Measurements from ENCODE around the gene ZBTB38. TPM values are rescaled to one million over a fixed set of nuclear protein-coding genes. Genes with fewer than 3 reads are reported as not detected.

Gene ZBTB38
- total RNA-seq, 2 experiments from 2014 or later = 16.3 to 18.6 TPM

- Mint-ChIP-seq H3K4me3 (no peak overlapping the region), H3K27ac (no peak overlapping the region)
- intact Hi-C loops (cut with micrococcal nuclease) = no loop called here
These were observed 17.3 kb downstream of the ZBTB38 start for GRCh38 chr3:141385406-141386125.

GRCh38 chr3:141386126-141386488 lies 17.8 kb downstream of the ZBTB38 start:
- no peak overlapping the region for H3K27ac Mint-ChIP-seq
- H3K4me1 Mint-ChIP-seq (ENCODE audit: low read depth) = peaks cover 4% of the 10 kb centered on the region
- H3K4me3 Mint-ChIP-seq = no peak overlapping the region
- CTCF ChIA-PET = interaction anchor here (1.0 to 1.8 kb wide), 3 partner anchors 11 to 74 kb away, joined by 3 to 9 read pairs (median 3); no protein-coding TSS in a partner anchor
- H3K9me3 Mint-ChIP-seq = no peaks in the 10 kb centered on the region
- intact Hi-C loops (cut with micrococcal nuclease) = no loop called here
- DNase-seq = no peak
- H3K27me3 Mint-ChIP-seq (ENCODE audit: low read depth) = no peaks in the 10 kb centered on the region
- H3K36me3 Mint-ChIP-seq (ENCODE audit: low read depth) = no peaks in the 10 kb centered on the region

More at GRCh38 chr3:141385406-141386125, 17.3 kb downstream of the ZBTB38 start:
- CTCF ChIA-PET = interaction anchor here (0.6 to 1.8 kb wide), 6 partner anchors 12 to 73 kb away, joined by 3 to 9 read pairs (median 3); partner anchors contain the start of gene ZBTB38
- Mint-ChIP-seq H3K9me3 (no peaks in the 10 kb centered on the region), H3K36me3 (ENCODE audit: low read depth) (no peaks in the 10 kb centered on the region), H3K27me3 (ENCODE audit: low read depth) (no peaks in the 10 kb centered on the region), H3K4me1 (ENCODE audit: low read depth) (peaks cover 4% of the 10 kb centered on the region)
- DNase-seq = no peak

GRCh38 chr3:141386611-141387111 lies 18.4 kb downstream of the ZBTB38 start:
- CTCF ChIA-PET = interaction anchor here (1.0 to 1.6 kb wide), 2 partner anchors 10 to 16 kb away, joined by 3 read pairs; no protein-coding TSS in a partner anchor
- Mint-ChIP-seq H3K36me3 (ENCODE audit: low read depth) (no peaks in the 10 kb centered on the region), H3K4me1 (ENCODE audit: low read depth) (peaks cover 4% of the 10 kb centered on the region)

GRCh38 chr3:141387516-141387915 lies 19.2 kb downstream of the ZBTB38 start:
- intact Hi-C loops (cut with micrococcal nuclease) = no loop called here
- H3K9me3 Mint-ChIP-seq = no peaks in the 10 kb centered on the region

More at GRCh38 chr3:141386611-141387111, 18.4 kb downstream of the ZBTB38 start:
- intact Hi-C loops (cut with micrococcal nuclease) = no loop called here
- no peak for DNase-seq
- Mint-ChIP-seq H3K4me3 (no peak overlapping the region), H3K27ac (no peak overlapping the region), H3K27me3 (ENCODE audit: low read depth) (no peaks in the 10 kb centered on the region), H3K9me3 (no peaks in the 10 kb centered on the region)

GRCh38 chr3:141388395-141388794 lies 20.1 kb downstream of the ZBTB38 start:
- DNase-seq = no peak
- Mint-ChIP-seq H3K36me3 (ENCODE audit: low read depth) (no peaks in the 10 kb centered on the region), H3K27ac (no peak overlapping the region), H3K9me3 (no peaks in the 10 kb centered on the region), H3K27me3 (ENCODE audit: low read depth) (no peaks in the 10 kb centered on the region), H3K4me3 (peak overlapping the region; percentile 11), H3K4me1 (ENCODE audit: low read depth) (peaks cover 4% of the 10 kb centered on the region)
- intact Hi-C loops (cut with micrococcal nuclease) = no loop called here
- CTCF ChIA-PET = interaction anchor here (0.9 to 1.6 kb wide), 3 partner anchors 17 to 53 kb away, joined by 3 to 4 read pairs (median 4); no protein-coding TSS in a partner anchor

More at GRCh38 chr3:141387516-141387915, 19.2 kb downstream of the ZBTB38 start:
- CTCF ChIA-PET = interaction anchor here (1.5 to 1.6 kb wide), 2 partner anchors 27 to 54 kb away, joined by 3 to 4 read pairs; no protein-coding TSS in a partner anchor
- no peak for DNase-seq
- Mint-ChIP-seq H3K36me3 (ENCODE audit: low read depth) (no peaks in the 10 kb centered on the region), H3K4me3 (no peak overlapping the region), H3K27me3 (ENCODE audit: low read depth) (no peaks in the 10 kb centered on the region), H3K27ac (no peak overlapping the region), H3K4me1 (ENCODE audit: low read depth) (peaks cover 4% of the 10 kb centered on the region)

GRCh38 chr3:141388823-141389621 lies 20.7 kb downstream of the ZBTB38 start:
- intact Hi-C loops (cut with micrococcal nuclease) = no loop called here
- H3K36me3 Mint-ChIP-seq (ENCODE audit: low read depth) = no peaks in the 10 kb centered on the region
- no peak overlapping the region for H3K27ac Mint-ChIP-seq

GRCh38 chr3:141389703-141390102 lies 21.4 kb downstream of the ZBTB38 start:
- H3K36me3 Mint-ChIP-seq (ENCODE audit: low read depth) = no peaks in the 10 kb centered on the region
- DNase-seq = no peak
- no peak overlapping the region for H3K27ac Mint-ChIP-seq
- intact Hi-C loops (cut with micrococcal nuclease) = no loop called here
- H3K4me1 Mint-ChIP-seq (ENCODE audit: low read depth) = peaks cover 4% of the 10 kb centered on the region
- no peaks in the 10 kb centered on the region for H3K27me3 Mint-ChIP-seq (ENCODE audit: low read depth)
- no peak overlapping the region for H3K4me3 Mint-ChIP-seq
- H3K9me3 Mint-ChIP-seq = no peaks in the 10 kb centered on the region
- CTCF ChIA-PET = interaction anchor here (0.6 kb wide), 1 partner anchor 29 kb away, joined by 3 read pairs; no protein-coding TSS in a partner anchor

More at GRCh38 chr3:141388823-141389621, 20.7 kb downstream of the ZBTB38 start:
- H3K4me3 Mint-ChIP-seq = peak overlapping the region; percentile 11
- peaks cover 4% of the 10 kb centered on the region for H3K4me1 Mint-ChIP-seq (ENCODE audit: low read depth)
- CTCF ChIA-PET = interaction anchor here (0.9 to 1.6 kb wide), 2 partner anchors 16 to 28 kb away, joined by 4 read pairs; no protein-coding TSS in a partner anchor
- no peaks in the 10 kb centered on the region for H3K27me3 Mint-ChIP-seq (ENCODE audit: low read depth)
- no peak for DNase-seq
- no peaks in the 10 kb centered on the region for H3K9me3 Mint-ChIP-seq

- no peak overlapping the region for H3K4me3 Mint-ChIP-seq
- no peaks in the 10 kb centered on the region for H3K9me3 Mint-ChIP-seq
- no peaks in the 10 kb centered on the region for H3K27me3 Mint-ChIP-seq (ENCODE audit: low read depth)
- no peaks in the 10 kb centered on the region for H3K36me3 Mint-ChIP-seq (ENCODE audit: low read depth)
- intact Hi-C loops (cut with micrococcal nuclease) = no loop called here
- CTCF ChIA-PET = no interaction called here
- H3K27ac Mint-ChIP-seq = no peak overlapping the region
- DNase-seq = no peak
- peaks cover 4% of the 10 kb centered on the region for H3K4me1 Mint-ChIP-seq (ENCODE audit: low read depth)
These were observed 22.4 kb downstream of the ZBTB38 start for GRCh38 chr3:141390747-141391146.

- CTCF ChIA-PET = no interaction called here
- H3K4me1 Mint-ChIP-seq (ENCODE audit: low read depth) = peaks cover 4% of the 10 kb centered on the region
- no peak overlapping the region for H3K27ac Mint-ChIP-seq
- H3K9me3 Mint-ChIP-seq = no peaks in the 10 kb centered on the region
- intact Hi-C loops (cut with micrococcal nuclease) = no loop called here
- DNase-seq = no peak
- no peaks in the 10 kb centered on the region for H3K36me3 Mint-ChIP-seq (ENCODE audit: low read depth)
- H3K27me3 Mint-ChIP-seq (ENCODE audit: low read depth) = no peaks in the 10 kb centered on the region
- no peak overlapping the region for H3K4me3 Mint-ChIP-seq
These were observed 23.1 kb downstream of the ZBTB38 start for GRCh38 chr3:141391298-141391990.

- intact Hi-C loops (cut with micrococcal nuclease) = no loop called here
- H3K4me3 Mint-ChIP-seq = no peak overlapping the region
- CTCF ChIA-PET = no interaction called here
- H3K9me3 Mint-ChIP-seq = peaks cover 2% of the 10 kb centered on the region
- no peak for DNase-seq
- no peaks in the 10 kb centered on the region for H3K27me3 Mint-ChIP-seq (ENCODE audit: low read depth)
- no peaks in the 10 kb centered on the region for H3K36me3 Mint-ChIP-seq (ENCODE audit: low read depth)
- H3K27ac Mint-ChIP-seq = no peak overlapping the region
- peaks cover 4% of the 10 kb centered on the region for H3K4me1 Mint-ChIP-seq (ENCODE audit: low read depth)
These were observed 23.6 kb downstream of the ZBTB38 start for GRCh38 chr3:141391991-141392316.

GRCh38 chr3:141392416-141392815 lies 24.1 kb downstream of the ZBTB38 start:
- Mint-ChIP-seq H3K27me3 (ENCODE audit: low read depth) (no peaks in the 10 kb centered on the region), H3K9me3 (peaks cover 2% of the 10 kb centered on the region), H3K4me3 (no peak overlapping the region), H3K36me3 (ENCODE audit: low read depth) (no peaks in the 10 kb centered on the region), H3K4me1 (ENCODE audit: low read depth) (peaks cover 4% of the 10 kb centered on the region), H3K27ac (no peak overlapping the region)
- CTCF ChIA-PET = no interaction called here
- DNase-seq = no peak
- intact Hi-C loops (cut with micrococcal nuclease) = no loop called here

Data from activated naive CD4-positive, alpha-beta T cell treated with anti-CD3 and anti-CD28 coated beads for 36 hours (primary cell).